SIG-M5 treated with dmso at 0.1 percent for 504 hours (cell line): ENCODE measurements around the gene OTUD6A.
A peak's percentile ranks its signal among the peaks of the same experiment; 100 is the strongest.

Experiments
- DNase-seq: peaks from one replicate; lab custom pipeline; 2025; ENCODE audit not compliant: unreplicated experiment; lab: John Stamatoyannopoulos, UW

Gene OTUD6A

GRCh38 chrX:70062076-70062475 is at the start of gene OTUD6A:
TSS of gene OTUD6A (plus strand) at chrX:70062457. CDS start at chrX:70062525, 68 bp downstream.
- no peak for DNase-seq

GRCh38 chrX:70012756-70013155 is 49.5 kb upstream of the OTUD6A start:
- DNase-seq: no peak

GRCh38 chrX:70013466-70014381 is 48.5 kb upstream of the OTUD6A start:
- no peak for DNase-seq

- no peak for DNase-seq
Measured at GRCh38 chrX:70016513-70016912, 45.7 kb upstream of the OTUD6A start.

- no peak for DNase-seq
Measured at GRCh38 chrX:70022616-70023015, 39.6 kb upstream of the OTUD6A start.

GRCh38 chrX:70025464-70025863 is 36.8 kb upstream of the OTUD6A start:
- no peak for DNase-seq

GRCh38 chrX:70026112-70026850 is 36.0 kb upstream of the OTUD6A start:
- no peak for DNase-seq

- DNase-seq: no peak
Measured at GRCh38 chrX:70026851-70027200, 35.4 kb upstream of the OTUD6A start.

GRCh38 chrX:70029863-70030262 is 32.4 kb upstream of the OTUD6A start:
- no peak for DNase-seq

- peak; percentile 62 for DNase-seq
Measured at GRCh38 chrX:70030301-70030767, 31.9 kb upstream of the OTUD6A start.

GRCh38 chrX:70032792-70033191 is 29.5 kb upstream of the OTUD6A start:
- DNase-seq: no peak

- no peak for DNase-seq
Measured at GRCh38 chrX:70033348-70034051, 28.8 kb upstream of the OTUD6A start.

- no peak for DNase-seq
Measured at GRCh38 chrX:70034646-70035045, 27.6 kb upstream of the OTUD6A start.

- DNase-seq: no peak
Measured at GRCh38 chrX:70038515-70038914, 23.7 kb upstream of the OTUD6A start.

- no peak for DNase-seq
Measured at GRCh38 chrX:70038951-70039350, 23.3 kb upstream of the OTUD6A start.

GRCh38 chrX:70039758-70040157 is 22.5 kb upstream of the OTUD6A start:
- no peak for DNase-seq

GRCh38 chrX:70041993-70042392 is 20.3 kb upstream of the OTUD6A start:
- DNase-seq: no peak

- no peak for DNase-seq
Measured at GRCh38 chrX:70042399-70043371, 19.6 kb upstream of the OTUD6A start.

- no peak for DNase-seq
Measured at GRCh38 chrX:70043685-70044084, 18.6 kb upstream of the OTUD6A start.

- no peak for DNase-seq
Measured at GRCh38 chrX:70044541-70045245, 17.6 kb upstream of the OTUD6A start.
